NCI-H524 (cell line): ENCODE measurements around the gene NAA11.
"Not testable (repeated sequence)": the region's sequence is repeated elsewhere in the genome, so short reads cannot be mapped to it uniquely, and the experiment has no call there.

Experiments used
- DNase-seq, 2 experiments: peaks; one replicate each; lab custom pipeline; 2025; lab: John Stamatoyannopoulos, UW

The NAA11 gene

DNA sequence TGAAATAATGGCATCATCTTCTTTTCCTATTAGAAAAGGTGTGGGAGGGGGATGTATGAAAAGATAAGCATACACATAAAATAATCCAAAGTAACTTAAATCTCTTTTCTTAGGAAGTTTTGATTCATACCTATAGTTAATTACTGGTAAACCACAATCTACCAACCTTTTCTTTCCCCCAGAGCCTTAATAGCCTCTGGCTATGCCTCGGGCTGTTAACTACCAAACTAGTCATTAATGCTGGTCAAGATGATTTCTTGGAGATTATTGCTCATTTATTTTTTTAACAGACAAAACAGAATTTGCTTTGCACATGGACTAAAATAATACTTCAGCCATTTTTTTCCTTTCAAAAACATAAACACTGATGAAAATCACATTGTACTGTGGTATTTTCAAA, 16.9 kb downstream of the NAA11 start:
- DNase-seq: no peak

DNA sequence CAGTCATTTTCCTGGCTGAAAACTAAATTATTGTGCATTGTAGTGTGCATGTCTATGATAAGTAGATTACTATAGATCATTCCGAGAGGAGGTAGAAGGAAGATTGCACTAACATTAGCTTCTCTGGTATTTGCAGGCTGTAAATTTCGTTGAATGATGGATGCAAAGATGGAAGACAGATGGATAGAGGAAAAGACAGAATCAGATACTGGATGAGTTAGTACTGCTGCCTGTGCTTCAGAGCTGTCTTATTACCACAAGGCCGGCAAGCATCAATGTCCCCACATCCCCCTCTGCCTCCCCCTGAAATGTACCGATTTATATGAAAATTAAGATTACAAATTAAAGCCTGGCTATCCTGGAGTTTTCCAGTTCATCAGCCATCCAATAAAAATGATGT, 17.7 kb downstream of the NAA11 start:
- DNase-seq: no peak

DNA sequence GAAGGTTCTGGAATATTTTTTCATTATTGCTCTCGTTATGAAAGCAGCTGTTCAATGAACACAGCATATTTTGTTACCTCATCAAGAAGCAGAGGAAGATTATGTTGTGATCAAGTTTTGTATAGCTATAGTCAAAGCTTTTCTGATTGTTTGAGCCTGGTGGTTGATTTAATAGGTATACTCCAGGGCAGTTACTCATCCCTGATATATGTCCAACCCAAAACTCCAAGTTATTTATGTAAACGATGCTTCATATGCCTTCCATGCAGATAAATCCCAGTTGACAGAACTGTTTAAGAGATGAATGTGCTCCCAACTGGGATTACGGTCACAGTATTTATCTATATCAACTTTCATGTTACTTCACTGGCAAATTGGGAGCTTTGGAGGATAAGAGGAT, 19.1 kb downstream of the NAA11 start:
- peak; percentile 21 to 42 for DNase-seq

DNA sequence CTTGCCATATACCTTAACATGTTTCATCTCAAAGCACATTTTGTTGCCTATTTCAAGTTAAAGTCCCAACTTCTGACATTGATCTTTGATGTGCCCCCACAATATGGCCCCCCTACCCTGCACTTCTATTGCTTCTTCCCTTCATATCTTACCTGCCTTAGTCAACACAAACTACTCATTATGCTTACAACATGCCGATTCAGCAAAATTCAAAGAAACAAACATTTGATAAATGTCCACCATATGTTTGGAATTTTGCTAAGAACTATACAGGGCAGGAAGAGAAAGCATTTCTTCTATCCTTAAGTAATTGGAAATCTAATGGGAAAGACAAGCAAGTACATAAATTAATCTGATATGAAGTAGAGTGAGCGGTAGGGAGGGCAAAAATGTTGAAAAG, 25.6 kb downstream of the NAA11 start:
- DNase-seq: no peak

DNA sequence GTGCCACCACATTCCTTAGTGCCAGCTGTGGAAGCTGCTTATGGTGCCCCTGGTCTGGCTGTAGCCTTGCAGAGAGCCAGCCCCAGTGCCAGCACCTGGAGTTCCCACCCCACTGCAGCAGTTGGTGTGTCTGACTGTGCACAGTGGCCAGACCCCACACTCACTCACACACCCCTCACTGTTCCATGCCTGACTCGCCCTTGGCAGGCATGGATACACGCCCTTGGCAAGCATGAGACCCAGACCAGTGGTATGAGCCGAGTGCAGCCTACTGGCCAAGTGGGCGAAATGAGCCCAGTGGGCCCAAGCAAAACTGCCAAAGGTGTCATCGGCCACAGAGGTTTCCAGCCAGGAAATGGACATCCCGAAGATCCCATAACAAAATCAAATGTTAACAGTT, 27.4 kb downstream of the NAA11 start:
- no peak for DNase-seq

DNA sequence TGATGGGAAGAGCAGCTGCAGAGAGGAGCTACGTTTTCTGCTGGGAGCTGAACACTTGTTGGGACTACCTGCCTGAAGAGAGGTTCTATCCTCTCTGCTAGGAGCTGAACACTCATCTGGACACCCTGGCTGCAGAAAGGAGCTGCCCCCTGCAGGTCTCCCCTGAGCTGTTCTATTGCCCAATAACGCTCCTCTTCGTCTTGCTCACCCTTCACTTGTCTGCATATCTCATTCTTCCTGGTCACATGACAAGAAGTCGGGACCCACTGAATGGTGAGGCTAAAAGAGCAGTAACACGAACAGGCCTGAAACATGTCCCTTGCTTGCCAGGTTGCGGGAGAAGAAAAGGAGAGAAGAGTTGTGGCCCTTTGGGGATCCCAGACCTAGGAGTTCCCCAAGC, 27.8 kb downstream of the NAA11 start:
- no peak for DNase-seq

DNA sequence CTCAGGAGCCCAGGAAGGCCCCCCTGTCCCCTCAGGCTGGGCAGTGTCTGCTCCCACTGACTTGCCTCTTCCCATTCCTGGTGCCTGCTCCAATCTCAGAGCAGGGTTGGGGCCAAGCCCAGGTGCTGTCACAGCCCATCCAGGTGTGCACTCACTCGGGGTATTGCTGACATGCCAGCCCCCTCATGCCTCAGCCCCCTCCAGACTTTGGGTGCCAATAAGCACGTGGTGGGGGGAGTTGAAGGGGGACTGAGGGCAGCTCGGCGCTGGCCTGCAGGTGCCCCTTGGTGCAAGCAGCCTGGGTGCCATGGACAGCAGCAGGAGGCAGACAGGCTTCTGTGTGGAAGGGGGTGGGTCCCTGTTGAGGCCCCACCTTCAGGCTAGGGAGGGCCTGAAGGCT, 28.4 kb downstream of the NAA11 start:
- DNase-seq: no peak

DNA sequence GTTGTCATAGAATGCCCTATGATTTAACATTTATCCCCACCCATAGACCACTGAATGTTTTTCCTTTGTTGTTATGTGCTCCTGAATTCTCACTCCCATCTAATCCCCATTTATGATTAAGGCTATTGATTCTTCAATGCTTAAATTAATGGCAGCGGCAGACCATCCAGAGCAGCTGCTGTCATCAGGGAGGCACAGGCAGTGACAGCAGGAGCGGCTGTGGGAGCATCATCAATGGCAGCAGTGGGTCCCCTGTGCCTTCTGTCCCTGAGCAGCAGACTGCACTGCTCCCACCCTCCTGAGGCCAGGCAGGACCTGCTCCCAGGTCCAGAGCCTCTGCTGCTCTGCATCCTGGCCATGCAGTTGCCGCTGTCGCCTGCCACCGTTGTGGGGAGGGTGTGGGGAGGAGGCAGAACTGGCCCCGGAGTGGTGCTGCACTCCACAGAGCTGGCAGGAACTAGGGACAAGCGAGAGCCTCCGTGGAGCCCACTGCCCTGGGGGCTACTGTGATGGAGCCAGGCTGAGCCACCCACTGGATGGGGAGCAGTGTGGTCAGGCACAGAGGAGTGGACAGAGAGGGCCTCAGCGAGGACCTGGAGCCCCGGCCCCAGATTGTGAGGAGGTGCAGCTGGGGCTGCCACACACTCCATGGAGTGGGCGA, 29.0 kb downstream of the NAA11 start:
- DNase-seq: peak; percentile 35 to 61

DNA sequence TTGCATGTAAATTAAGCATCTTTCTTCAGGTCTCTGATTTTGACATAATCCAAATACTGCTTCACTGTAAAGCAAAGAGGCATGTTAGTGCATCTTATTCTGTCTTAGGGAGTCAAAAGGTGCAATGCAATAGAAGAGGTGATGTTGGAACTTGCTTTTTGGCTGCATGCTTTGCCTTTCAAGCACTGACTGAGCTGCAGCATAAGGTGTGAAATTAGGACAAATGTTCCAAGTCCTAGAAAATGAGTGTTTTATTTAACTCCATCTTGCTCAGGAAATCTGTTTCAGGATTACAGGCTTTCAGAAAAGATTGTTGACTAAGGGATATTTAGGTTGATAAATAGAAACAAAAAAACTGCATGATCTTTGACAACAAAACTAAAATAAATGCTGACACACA, 30.8 kb downstream of the NAA11 start:
- no peak for DNase-seq

DNA sequence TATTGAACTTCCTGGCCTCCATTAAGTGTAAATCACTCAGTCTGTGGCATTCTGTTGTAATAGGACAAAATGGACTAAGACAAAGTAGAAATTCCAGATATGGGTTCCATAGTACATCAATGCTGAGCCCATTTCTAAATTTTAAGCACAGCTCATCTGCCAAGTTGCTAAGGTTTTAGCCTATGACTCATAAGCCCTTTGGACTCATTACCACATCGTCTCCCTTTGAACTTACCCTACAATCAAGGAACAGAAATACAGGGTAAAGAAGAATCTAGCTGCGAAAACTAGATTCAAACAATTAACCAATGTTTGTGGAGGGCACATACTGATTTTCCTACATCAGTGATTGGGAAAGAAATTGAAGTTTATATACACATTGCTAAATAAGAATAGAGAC, 31.8 kb downstream of the NAA11 start:
- no peak for DNase-seq

DNA sequence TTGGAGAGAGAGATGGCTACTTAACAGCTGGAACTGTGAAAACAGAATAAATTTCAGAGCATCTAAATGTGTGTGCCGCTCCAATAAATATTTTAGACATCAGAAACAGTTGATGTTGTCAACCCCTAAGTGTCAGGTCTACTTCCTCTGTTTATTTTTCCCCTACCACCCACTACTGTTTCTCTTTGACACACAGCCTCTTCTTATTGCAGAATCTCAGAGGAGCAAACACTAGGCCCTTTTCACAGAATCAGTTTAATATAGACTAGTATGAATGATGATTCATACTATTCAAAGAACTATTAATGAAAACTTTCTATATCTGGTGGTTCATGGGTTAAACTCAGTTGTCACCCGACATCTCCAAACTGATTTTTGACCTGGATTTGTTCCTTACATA, 33.9 kb downstream of the NAA11 start:
- no peak for DNase-seq

DNA sequence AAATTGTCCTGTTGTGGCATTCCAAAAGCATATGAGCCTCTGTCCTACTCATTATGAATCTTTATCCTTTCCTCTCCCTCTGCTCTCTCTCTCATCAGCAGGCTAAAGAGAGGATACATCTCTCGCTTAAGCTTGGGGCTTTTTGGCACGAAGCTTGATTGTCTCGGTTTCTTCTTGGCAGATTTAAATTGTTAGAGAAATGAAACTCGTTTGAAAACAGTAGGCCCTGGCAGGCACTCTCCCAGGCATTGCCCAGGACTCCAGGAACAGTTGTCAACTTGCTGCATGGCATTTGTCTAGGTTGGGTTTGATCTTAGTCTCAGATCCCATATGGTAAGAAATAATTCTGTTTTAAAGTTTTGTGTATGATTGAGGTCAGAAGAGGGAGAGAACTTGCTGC, 35.5 kb downstream of the NAA11 start:
- no peak for DNase-seq

DNA sequence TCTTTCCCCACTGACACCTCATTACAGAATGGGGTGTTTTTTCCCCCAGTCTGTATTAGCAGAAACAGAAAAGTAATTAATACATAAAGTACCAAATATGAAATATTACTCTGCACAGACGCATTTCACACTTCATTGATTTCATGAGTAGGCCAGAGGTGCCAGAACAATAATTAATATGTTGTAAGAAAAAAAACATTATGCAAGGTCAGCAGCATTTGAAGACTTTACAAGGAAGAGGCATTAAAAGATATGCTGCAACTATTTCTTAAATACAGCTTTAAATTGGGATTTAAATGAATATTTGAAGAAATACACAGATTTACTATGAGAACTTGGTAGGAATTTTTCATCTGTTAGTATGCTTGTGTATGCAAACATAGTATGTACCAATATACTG, 37.7 kb downstream of the NAA11 start:
- peak in 1 of 2 experiments; percentile 48 for DNase-seq

DNA sequence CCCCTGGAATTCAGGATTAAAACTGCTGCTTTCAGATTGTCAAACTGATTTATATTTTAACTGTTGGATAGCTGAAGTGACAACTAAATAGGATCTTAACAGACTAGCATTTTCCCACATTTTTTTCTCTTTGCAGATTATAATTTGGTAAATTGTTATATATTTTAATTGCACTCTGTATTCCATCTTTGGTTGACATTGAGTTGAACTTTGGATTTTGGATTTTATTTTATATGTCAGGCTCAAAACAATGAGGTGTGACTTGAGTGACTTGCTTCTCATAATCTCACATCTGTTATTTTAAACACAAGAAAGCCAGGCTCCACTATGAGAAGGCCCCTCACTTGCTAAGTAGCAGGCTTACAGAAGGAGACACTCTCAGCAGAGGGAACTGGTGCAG, 38.1 kb downstream of the NAA11 start:
- DNase-seq: peak; percentile 19 to 73

DNA sequence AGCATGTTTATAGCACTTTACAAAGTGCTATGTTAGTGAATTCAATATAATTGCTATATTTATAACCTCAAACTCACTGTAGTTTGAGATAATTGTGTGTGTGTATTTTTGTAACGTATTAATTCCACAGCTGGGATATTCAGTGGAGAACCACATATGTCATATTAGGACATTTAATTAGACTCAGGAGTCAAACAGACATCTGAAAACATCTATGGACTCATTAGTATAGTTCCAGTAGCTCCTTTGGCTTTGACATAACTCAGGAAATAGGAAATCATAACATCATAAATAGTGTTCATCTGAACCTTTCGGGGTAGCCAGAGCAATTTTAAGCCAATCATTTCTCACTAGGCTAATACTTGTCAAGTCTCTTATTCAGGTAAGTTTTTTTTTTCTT, 38.8 kb downstream of the NAA11 start:
- DNase-seq: no peak

DNA sequence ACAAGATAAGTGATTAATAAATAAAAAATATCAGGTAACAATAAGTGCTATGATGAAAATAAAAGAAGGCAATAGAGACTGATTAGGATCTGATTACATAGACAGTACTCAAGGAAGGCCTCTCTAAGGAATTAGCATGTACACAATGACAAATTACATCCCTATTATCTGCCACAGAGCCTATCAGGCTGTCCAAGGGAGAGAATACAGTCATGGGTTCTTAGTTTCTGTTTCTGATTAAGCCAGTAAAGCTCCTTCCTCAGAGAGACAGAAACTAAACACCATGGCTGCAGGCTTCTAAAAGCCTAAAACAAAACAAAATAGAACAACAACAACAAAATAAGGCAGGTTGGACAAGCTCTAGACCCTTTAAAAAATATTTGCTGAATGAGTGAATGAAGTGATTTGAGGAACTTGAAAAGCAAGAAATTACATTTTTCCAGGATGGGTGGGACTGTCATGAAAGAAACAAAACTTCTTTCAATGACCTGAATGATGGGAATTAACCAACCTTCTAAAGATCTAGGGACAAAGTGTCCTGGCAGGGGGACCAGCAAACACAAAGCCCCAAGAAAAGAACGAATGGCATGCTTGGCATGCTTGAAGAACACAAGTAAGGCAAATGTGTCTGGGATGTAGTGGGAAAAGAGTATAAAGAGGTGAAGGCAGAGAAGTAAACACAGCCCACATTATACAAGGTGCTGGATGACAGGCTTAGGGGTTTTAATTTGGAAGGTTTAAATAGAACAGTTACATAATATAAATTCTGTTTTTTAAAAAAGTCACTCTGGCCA, 44.1 kb downstream of the NAA11 start:
- DNase-seq: peak in 1 of 2 experiments; percentile 45

DNA sequence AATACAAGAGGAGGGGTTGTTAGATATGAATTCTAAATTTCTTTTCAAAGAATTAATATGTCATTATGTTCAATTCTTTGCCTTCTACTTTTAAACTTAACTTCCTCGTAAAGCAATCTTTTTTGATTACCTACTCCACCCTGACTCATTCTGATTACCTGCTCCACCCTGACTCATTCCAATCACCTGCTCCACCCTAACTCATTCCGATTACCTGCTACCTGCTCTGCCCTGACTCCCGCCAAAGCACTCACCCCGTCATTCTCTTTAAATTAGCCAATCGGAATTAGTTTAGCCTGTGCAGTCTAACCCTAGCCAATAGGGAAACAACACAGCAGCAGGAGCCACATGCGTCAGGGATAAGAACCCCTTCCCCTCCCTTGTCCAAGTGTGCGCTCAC, 48.4 kb downstream of the NAA11 start:
- not testable (repeated sequence) for DNase-seq

DNA sequence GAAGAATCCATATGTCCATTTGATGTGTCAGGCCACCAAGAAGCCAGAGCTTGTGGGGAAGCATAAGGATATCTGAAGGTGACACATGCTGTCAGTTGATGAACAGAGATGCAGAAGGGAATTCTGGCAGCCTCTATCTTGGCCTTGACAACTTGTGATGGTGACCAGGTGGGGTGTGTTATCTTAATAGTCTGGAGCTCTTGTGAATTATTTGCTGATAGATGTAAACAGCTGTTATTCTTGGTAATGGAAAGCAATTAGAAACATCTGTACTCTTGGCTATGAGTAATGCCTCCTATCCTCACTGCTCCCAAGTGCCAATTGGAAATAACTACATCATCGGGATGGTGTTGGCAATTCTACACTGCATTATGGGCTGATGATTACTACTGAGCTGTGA, 51.9 kb downstream of the NAA11 start:
- DNase-seq: peak in 1 of 2 experiments; percentile 31

DNA sequence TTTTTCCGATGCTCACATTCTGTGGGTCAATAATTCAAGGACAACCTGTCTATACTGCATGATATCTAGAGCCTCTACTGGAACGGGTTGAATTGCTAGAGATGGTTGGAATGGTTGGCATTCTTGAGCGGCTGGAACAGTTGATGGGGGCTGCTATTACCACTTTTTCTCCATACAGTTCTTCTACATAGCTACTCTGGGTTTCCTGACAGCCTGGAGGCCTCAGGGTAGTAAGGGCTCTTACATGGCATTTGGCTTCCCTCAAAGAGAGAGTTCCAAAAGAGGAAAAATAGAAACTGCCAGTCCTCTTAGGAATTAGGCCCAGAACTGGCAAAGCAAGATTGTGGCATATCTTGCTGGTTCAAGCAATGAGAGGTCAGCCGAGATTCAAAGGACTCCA, 53.1 kb downstream of the NAA11 start:
- no peak for DNase-seq

DNA sequence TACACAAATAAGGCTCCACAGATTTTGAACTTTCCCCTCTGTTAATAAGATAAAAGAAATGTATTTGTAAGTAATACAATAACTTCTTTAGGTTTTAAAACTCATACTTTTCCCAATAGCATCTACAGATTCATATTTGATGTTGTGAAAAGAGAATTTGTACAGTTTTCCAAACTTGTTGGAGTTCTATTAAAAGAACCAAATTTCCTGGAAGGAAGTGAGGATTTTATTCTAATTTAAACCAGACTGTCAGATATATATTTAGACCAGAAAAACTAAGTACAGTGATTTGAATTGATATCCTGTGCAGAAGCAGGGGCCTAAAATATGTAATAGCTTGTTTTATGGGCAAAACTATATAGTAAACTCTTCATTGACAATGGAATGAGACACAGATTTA, 53.7 kb downstream of the NAA11 start:
- DNase-seq: no peak

DNA sequence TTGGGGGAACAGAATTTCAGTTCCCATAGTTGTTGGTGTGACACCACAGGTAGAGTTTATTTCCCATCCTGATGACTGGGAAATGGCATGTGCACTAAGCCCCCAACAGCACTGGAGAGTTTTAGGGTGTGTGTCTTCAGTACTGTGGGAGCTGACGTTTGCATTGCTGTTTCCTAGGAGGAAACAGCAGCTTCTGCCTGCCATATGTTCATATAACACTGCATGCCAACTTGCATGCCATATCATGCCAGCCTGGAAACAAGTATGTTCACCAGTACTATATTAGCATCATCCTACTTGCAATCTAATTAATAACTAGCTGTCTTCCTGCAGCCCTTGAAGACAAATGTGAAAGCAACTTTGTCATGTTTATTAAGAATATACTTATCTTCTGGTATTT, 58.2 kb downstream of the NAA11 start:
- DNase-seq: peak in 1 of 2 experiments; percentile 25
